Measurements from ENCODE around the gene CEP55. TPM values are rescaled to one million over a fixed set of nuclear protein-coding genes. Genes with fewer than 3 reads are reported as not detected.
A peak's percentile ranks its signal among the peaks of the same experiment; 100 is the strongest.

CEP55 gene
- total RNA-seq, 1 donor from 2014 or later, result 3.7 TPM

GRCh38 chr10:93454736-93455135 is 41.7 kb upstream of the CEP55 start:
- Mint-ChIP-seq H3K4me3 (ENCODE audit: unreplicated experiment) (no peak overlapping the region), H3K4me1 (ENCODE audit: low read depth, unreplicated experiment) (peaks cover 36% of the 10 kb centered on the region), H3K36me3 (ENCODE audit: low read depth, unreplicated experiment) (peaks cover 35% of the 10 kb centered on the region), H3K27me3 (ENCODE audit: low read depth, unreplicated experiment) (no peaks in the 10 kb centered on the region), H3K27ac (ENCODE audit: unreplicated experiment) (peak overlapping the region; percentile 26), H3K9me3 (ENCODE audit: unreplicated experiment) (no peaks in the 10 kb centered on the region)
- no peak overlapping the region for H3K9ac ChIP-seq (ENCODE audit: low read length)
- no peaks in the 10 kb centered on the region for H4K20me1 ChIP-seq (ENCODE audit: insufficient read depth, low read length)
- DNase-seq (ENCODE audit: low read depth) (no peak), FAIRE-seq (no peak)
- H3K4me1 ChIP-seq (ENCODE audit: insufficient read depth, low read length), result peaks cover 34% of the 10 kb centered on the region
- peaks cover 73% of the 10 kb centered on the region for H3K79me2 ChIP-seq (ENCODE audit: insufficient read depth, low read length)
- H3K4me3 ChIP-seq (ENCODE audit: insufficient read depth, low read depth, low read length), result no peak overlapping the region
- no peak overlapping the region for H3K27ac ChIP-seq (ENCODE audit: low read depth, low read length)
- H2AFZ ChIP-seq (ENCODE audit: low read depth, low read length), result no peak overlapping the region
- TF ChIP-seq, protein P1, sequence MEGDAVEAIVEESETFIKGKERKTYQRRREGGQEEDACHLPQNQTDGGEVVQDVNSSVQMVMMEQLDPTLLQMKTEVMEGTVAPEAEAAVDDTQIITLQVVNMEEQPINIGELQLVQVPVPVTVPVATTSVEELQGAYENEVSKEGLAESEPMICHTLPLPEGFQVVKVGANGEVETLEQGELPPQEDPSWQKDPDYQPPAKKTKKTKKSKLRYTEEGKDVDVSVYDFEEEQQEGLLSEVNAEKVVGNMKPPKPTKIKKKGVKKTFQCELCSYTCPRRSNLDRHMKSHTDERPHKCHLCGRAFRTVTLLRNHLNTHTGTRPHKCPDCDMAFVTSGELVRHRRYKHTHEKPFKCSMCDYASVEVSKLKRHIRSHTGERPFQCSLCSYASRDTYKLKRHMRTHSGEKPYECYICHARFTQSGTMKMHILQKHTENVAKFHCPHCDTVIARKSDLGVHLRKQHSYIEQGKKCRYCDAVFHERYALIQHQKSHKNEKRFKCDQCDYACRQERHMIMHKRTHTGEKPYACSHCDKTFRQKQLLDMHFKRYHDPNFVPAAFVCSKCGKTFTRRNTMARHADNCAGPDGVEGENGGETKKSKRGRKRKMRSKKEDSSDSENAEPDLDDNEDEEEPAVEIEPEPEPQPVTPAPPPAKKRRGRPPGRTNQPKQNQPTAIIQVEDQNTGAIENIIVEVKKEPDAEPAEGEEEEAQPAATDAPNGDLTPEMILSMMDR (IDR thresholded peaks at IDR 0.05; ENCODE audit: insufficient read depth, low read depth, low read length), result no peak
- TF ChIP-seq EZH2 (IDR thresholded peaks at IDR 0.05; ENCODE audit: insufficient read depth, low read length), result no peak
- peaks cover 49% of the 10 kb centered on the region for H3K36me3 ChIP-seq (ENCODE audit: insufficient read depth, low read length)
- H3K27me3 ChIP-seq (ENCODE audit: insufficient read depth, low read length), result no peaks in the 10 kb centered on the region
- no peaks in the 10 kb centered on the region for H3K9me3 ChIP-seq (ENCODE audit: insufficient read depth, low read depth, low read length)
- H3K4me2 ChIP-seq (ENCODE audit: low read length), result no peak overlapping the region

DNA sequence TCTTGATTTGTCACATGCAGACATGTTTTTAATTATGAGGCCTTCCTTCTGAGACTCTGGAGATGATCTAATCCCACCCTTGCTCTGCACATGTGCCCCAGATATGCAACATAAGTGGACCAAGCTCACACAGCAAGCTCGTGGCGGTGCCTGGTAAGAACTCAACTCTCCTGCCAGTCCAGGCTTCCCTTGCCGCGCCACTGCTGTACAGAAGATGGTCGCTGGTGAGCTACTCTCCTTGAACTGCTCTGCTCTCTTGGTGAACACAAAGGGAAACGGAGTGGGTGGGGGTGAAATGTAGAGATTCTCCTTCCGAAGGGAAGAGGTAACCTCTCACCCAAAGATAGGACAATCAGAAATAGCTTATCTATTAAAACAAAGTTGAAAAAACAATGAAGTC is 39.9 kb upstream of the CEP55 start:
- FAIRE-seq, result no peak

GRCh38 chr10:93457511-93457910 is 38.9 kb upstream of the CEP55 start:
- no peak overlapping the region for H3K4me3 ChIP-seq (ENCODE audit: insufficient read depth, low read depth, low read length)
- H3K4me1 ChIP-seq (ENCODE audit: insufficient read depth, low read length), result peaks cover 56% of the 10 kb centered on the region
- H3K79me2 ChIP-seq (ENCODE audit: insufficient read depth, low read length), result peaks cover 79% of the 10 kb centered on the region
- Mint-ChIP-seq H3K27me3 (ENCODE audit: low read depth, unreplicated experiment) (no peaks in the 10 kb centered on the region), H3K4me1 (ENCODE audit: low read depth, unreplicated experiment) (peaks cover 45% of the 10 kb centered on the region), H3K27ac (ENCODE audit: unreplicated experiment) (peak overlapping the region; percentile 100), H3K4me3 (ENCODE audit: unreplicated experiment) (no peak overlapping the region), H3K36me3 (ENCODE audit: low read depth, unreplicated experiment) (peaks cover 31% of the 10 kb centered on the region), H3K9me3 (ENCODE audit: unreplicated experiment) (no peaks in the 10 kb centered on the region)
- peak overlapping the region; percentile 61 for H3K27ac ChIP-seq (ENCODE audit: low read depth, low read length)
- peak overlapping the region; percentile 80 for H3K9ac ChIP-seq (ENCODE audit: low read length)
- DNase-seq (ENCODE audit: low read depth), result no peak
- no peaks in the 10 kb centered on the region for H4K20me1 ChIP-seq (ENCODE audit: insufficient read depth, low read length)
- peak overlapping the region; percentile 3 for H3K4me2 ChIP-seq (ENCODE audit: low read length)
- TF ChIP-seq EZH2 (IDR thresholded peaks at IDR 0.05; ENCODE audit: insufficient read depth, low read length), result no peak
- TF ChIP-seq, protein P1 (IDR thresholded peaks at IDR 0.05; ENCODE audit: insufficient read depth, low read depth, low read length), result no peak
- no peak overlapping the region for H2AFZ ChIP-seq (ENCODE audit: low read depth, low read length)
- H3K9me3 ChIP-seq (ENCODE audit: insufficient read depth, low read depth, low read length), result no peaks in the 10 kb centered on the region
- no peaks in the 10 kb centered on the region for H3K27me3 ChIP-seq (ENCODE audit: insufficient read depth, low read length)
- no peak for FAIRE-seq
- peaks cover 37% of the 10 kb centered on the region for H3K36me3 ChIP-seq (ENCODE audit: insufficient read depth, low read length)

More for the DNA sequence above, 39.9 kb upstream of the CEP55 start:
- Histone ChIP-seq H3K79me2 (ENCODE audit: insufficient read depth, low read length) (peaks cover 76% of the 10 kb centered on the region), H2AFZ (ENCODE audit: low read depth, low read length) (no peak overlapping the region), H3K27ac (ENCODE audit: low read depth, low read length) (peak overlapping the region; percentile 61), H3K27me3 (ENCODE audit: insufficient read depth, low read length) (no peaks in the 10 kb centered on the region), H4K20me1 (ENCODE audit: insufficient read depth, low read length) (no peaks in the 10 kb centered on the region), H3K9me3 (ENCODE audit: insufficient read depth, low read depth, low read length) (no peaks in the 10 kb centered on the region), H3K4me1 (ENCODE audit: insufficient read depth, low read length) (peaks cover 45% of the 10 kb centered on the region), H3K4me2 (ENCODE audit: low read length) (no peak overlapping the region), H3K4me3 (ENCODE audit: insufficient read depth, low read depth, low read length) (no peak overlapping the region), H3K9ac (ENCODE audit: low read length) (peak overlapping the region; percentile 3), H3K36me3 (ENCODE audit: insufficient read depth, low read length) (peaks cover 45% of the 10 kb centered on the region)
- Mint-ChIP-seq H3K36me3 (ENCODE audit: low read depth, unreplicated experiment) (peaks cover 36% of the 10 kb centered on the region), H3K27ac (ENCODE audit: unreplicated experiment) (peak overlapping the region; percentile 100), H3K4me1 (ENCODE audit: low read depth, unreplicated experiment) (peaks cover 47% of the 10 kb centered on the region), H3K4me3 (ENCODE audit: unreplicated experiment) (no peak overlapping the region), H3K9me3 (ENCODE audit: unreplicated experiment) (no peaks in the 10 kb centered on the region), H3K27me3 (ENCODE audit: low read depth, unreplicated experiment) (no peaks in the 10 kb centered on the region)
- TF ChIP-seq EZH2 (IDR thresholded peaks at IDR 0.05; ENCODE audit: insufficient read depth, low read length), result no peak
- TF ChIP-seq, protein P1 (IDR thresholded peaks at IDR 0.05; ENCODE audit: insufficient read depth, low read depth, low read length), result no peak
- no peak for DNase-seq (ENCODE audit: low read depth)

All from astrocyte (in vitro differentiated cells and primary cell).